Neutrophil (primary cell): ENCODE measurements around the gene THBS2.
A peak's percentile ranks its signal among the peaks of the same experiment; 100 is the strongest.

Experiments
- H3K27ac ChIP-seq: fragments of 200-600 bp; sonication (generic); 2 replicates; pipeline ENCODE4 v1.5.1; 2016; ENCODE audit warnings: mild to moderate bottlenecking, moderate library complexity
- H3K27me3 ChIP-seq: fragments of 200-600 bp; sonication (generic); 2 replicates; pipeline ENCODE4 v1.6.0; 2016; ENCODE audit warnings: mild to moderate bottlenecking
- H3K36me3 ChIP-seq: fragments of 200-600 bp; sonication (generic); 2 replicates; pipeline ENCODE4 v1.5.1; 2017
- H3K4me1 ChIP-seq, 2 experiments: fragments of 200-600 bp in 1 of 2; sonication (generic) in 1 of 2; 1 replicate in 1 of 2; 2 replicates in 1 of 2; pipeline versions ENCODE4 v1.5.1 to v1.6.1; 2013 to 2016; ENCODE audit warnings: low read depth in 1 of 2, low read length in 1 of 2, mild to moderate bottlenecking in 1 of 2, moderate library complexity in 1 of 2; ENCODE audit not compliant: control insufficient read depth in 1 of 2, insufficient read depth in 1 of 2
- H3K4me3 ChIP-seq, 2 experiments: fragments of 200-600 bp in 1 of 2; sonication (generic) in 1 of 2; 1 replicate in 1 of 2; 2 replicates in 1 of 2; pipeline ENCODE4 v1.5.1; 2013 to 2016; ENCODE audit warnings: low read depth in 1 of 2, low read length in 1 of 2, mild to moderate bottlenecking in 1 of 2, moderate library complexity in 1 of 2
- H3K9me3 ChIP-seq: fragments of 200-600 bp; sonication (generic); 2 replicates; pipeline ENCODE4 v1.5.1; 2016
- TF ChIP-seq, protein P1 (sequence below): fragments of 200-600 bp; sonication (generic); IDR thresholded peaks from 2 replicates; pipeline ENCODE4 v1.5.1; 2016; ENCODE audit warnings: antibody characterized with exemption

THBS2 gene

DNA sequence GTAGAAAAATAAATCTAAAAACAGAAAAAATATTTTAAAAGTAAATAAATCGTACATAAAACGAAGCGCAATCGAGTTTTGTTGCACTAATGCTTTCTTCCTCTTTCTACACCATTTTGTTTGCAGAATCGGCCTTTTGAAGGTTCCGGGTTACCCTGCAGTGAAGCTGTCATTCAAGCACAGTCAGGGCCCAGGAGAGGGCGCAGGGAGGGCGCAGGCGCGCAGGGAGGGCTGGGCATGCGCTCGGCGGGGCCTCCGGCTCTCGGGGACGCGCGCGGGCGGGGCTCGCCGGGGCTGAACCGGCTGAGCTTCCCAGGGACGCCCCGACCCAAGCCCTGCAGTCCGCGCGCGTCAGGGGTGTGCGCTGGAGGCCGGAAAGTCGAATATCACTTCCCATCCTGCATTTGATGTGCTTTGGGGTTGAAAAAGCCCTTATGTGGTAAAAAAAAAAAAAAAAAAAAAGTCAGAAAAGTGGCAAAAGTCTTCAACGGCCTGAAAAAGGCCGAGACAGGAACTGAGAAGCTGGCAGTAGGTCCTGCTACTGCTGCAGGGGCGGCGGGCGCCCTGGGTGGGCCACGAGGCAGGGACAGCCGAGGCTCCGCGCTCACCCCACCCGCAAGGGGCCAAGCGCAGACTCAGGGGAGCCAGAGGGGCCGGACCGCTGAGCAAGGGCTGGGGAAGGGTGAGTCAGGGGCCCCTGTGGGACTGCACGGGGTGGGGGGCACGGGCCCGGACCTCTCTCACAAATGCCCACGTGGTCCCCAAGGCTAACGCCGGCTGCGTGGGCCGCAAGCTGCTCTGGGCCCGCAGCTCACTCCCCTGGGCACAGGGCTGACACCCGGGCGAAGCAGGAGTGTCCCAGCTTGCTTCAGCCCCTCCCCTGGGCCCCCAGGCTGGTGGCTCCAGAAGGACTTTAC, 40.5 kb downstream of the THBS2 start:
- H3K9me3 ChIP-seq, result no peaks in the 10 kb centered on the region
- TF ChIP-seq, protein P1, sequence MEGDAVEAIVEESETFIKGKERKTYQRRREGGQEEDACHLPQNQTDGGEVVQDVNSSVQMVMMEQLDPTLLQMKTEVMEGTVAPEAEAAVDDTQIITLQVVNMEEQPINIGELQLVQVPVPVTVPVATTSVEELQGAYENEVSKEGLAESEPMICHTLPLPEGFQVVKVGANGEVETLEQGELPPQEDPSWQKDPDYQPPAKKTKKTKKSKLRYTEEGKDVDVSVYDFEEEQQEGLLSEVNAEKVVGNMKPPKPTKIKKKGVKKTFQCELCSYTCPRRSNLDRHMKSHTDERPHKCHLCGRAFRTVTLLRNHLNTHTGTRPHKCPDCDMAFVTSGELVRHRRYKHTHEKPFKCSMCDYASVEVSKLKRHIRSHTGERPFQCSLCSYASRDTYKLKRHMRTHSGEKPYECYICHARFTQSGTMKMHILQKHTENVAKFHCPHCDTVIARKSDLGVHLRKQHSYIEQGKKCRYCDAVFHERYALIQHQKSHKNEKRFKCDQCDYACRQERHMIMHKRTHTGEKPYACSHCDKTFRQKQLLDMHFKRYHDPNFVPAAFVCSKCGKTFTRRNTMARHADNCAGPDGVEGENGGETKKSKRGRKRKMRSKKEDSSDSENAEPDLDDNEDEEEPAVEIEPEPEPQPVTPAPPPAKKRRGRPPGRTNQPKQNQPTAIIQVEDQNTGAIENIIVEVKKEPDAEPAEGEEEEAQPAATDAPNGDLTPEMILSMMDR, result no peak
- H3K27me3 ChIP-seq, result no peaks in the 10 kb centered on the region
- H3K27ac ChIP-seq, result peak overlapping the region; percentile 23
- H3K36me3 ChIP-seq, result no peaks in the 10 kb centered on the region
- peaks cover 0 to 9% of the 10 kb centered on the region in 2 experiments for H3K4me1 ChIP-seq
- H3K4me3 ChIP-seq, result peak overlapping the region; percentile 14 to 44

DNA sequence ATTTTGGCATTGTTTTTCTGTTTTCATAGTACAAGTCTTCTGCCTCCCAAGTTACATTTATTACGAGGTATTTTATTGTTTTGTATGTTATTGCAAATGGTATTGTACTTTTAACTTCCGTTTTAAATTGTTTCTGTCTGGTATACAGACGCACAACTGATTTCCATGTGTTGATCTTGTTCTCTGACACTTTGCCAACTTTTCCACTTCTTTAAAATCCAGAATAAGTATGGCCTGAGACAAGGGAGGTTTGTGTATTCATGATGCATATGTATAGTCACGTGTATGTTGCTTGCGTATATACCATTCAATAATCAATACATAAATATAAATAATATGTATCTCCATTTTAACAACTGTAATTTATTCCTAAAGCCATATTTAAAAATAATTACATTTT, 41.2 kb downstream of the THBS2 start:
- H3K27me3 ChIP-seq, result no peaks in the 10 kb centered on the region
- H3K27ac ChIP-seq, result no peak overlapping the region
- no peaks in the 10 kb centered on the region for H3K36me3 ChIP-seq
- peak overlapping the region in 1 of 2 experiments; percentile 14 for H3K4me3 ChIP-seq
- TF ChIP-seq, protein P1, result no peak
- H3K4me1 ChIP-seq, result peaks cover 0 to 9% of the 10 kb centered on the region in 2 experiments
- H3K9me3 ChIP-seq, result no peaks in the 10 kb centered on the region

DNA sequence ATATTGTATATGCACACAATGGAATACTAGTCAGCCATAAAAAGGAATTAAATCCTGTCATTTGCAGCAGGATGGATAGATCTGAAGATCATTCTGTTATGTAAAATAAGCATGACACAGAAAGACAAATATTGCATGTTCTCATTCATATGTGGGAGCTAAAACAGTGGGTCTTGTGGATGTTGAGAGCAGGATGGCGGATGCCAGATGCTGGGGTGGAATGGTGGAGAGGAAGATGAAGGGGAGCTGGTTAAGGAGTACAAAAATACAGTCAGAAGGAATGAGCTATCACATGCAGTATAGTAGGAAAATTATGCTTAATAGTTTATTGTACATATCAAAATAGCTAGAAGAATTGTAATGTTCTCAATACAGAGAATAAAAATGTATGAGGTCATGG, 41.8 kb downstream of the THBS2 start:
- TF ChIP-seq, protein P1, result no peak
- H3K4me3 ChIP-seq, result no peak overlapping the region
- H3K4me1 ChIP-seq, result peaks cover 0 to 9% of the 10 kb centered on the region in 2 experiments

DNA sequence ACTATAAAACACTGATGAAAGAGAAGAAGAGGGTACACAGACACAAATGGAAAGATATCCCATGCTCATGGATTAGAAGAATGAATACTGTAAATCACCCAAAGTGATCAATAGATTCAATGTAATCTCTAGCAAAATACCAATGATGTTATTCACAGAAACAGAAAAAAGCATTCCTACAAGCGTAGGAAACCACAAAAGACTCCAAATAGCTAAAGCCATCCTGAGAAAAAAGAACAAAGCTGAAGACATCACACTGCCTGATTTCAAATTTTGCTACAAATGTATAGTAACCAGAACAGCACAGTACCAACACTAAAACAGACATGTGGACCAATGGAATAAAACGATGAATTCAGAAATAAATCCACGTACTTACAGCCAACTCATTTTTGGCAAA, 43.0 kb downstream of the THBS2 start:
- TF ChIP-seq, protein P1, result no peak
- Histone ChIP-seq H3K27ac (no peak overlapping the region), H3K27me3 (no peaks in the 10 kb centered on the region), H3K36me3 (no peaks in the 10 kb centered on the region), H3K9me3 (no peaks in the 10 kb centered on the region), H3K4me1 (peaks cover 0 to 9% of the 10 kb centered on the region in 2 experiments), H3K4me3 (no peak overlapping the region)

More for the DNA sequence above, 41.8 kb downstream of the THBS2 start:
- Histone ChIP-seq H3K27ac (no peak overlapping the region), H3K9me3 (no peaks in the 10 kb centered on the region), H3K27me3 (no peaks in the 10 kb centered on the region), H3K36me3 (no peaks in the 10 kb centered on the region)

DNA sequence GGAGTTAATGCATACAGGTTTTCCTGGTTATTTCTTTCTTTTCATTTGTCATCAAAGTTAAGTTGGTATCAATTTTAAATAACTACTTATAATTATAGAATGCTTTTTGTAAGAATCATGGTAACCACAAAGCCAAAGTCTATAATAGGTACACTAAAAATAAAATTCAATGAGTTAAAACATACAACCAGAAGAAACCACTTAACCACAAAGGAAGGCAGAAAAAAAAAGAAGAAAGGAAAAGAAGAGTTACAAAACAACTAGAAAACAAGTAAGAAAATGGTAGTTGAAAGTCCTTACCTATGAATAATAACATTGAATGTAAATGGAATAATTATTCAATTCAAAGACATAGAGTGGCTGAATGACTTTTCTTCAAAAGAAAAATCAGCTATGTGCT, 45.6 kb downstream of the THBS2 start:
- Histone ChIP-seq H3K27ac (no peak overlapping the region), H3K36me3 (no peaks in the 10 kb centered on the region), H3K4me1 (no peaks in the 10 kb centered on the region), H3K27me3 (no peaks in the 10 kb centered on the region), H3K4me3 (no peak overlapping the region), H3K9me3 (no peaks in the 10 kb centered on the region)
- TF ChIP-seq, protein P1, result no peak
